DMS 273 (cell line): ENCODE results near the gene TPD52L2.

Experiments
- DNase-seq: peaks from one replicate; lab custom pipeline; 2025; ENCODE audit not compliant: unreplicated experiment; lab: John Stamatoyannopoulos, UW

The TPD52L2 gene

GRCh38 chr20:63864978-63865640 lies at the start of gene TPD52L2:
TPD52L2 (plus strand) TSS chr20:63865270; CDS start chr20:63865366, 96 bp downstream.
- peak; percentile 99 for DNase-seq

- no peak for DNase-seq
Measured at GRCh38 chr20:63815615-63816253, 49.3 kb upstream of the TPD52L2 start.

GRCh38 chr20:63819224-63819921 lies 45.7 kb upstream of the TPD52L2 start:
- DNase-seq, result no peak

- no peak for DNase-seq
Measured at GRCh38 chr20:63821811-63822210, 43.3 kb upstream of the TPD52L2 start.

- no peak for DNase-seq
Measured at GRCh38 chr20:63822276-63822696, 42.8 kb upstream of the TPD52L2 start.

GRCh38 chr20:63823691-63824311 lies 41.3 kb upstream of the TPD52L2 start:
- no peak for DNase-seq

GRCh38 chr20:63825331-63826118 lies 39.5 kb upstream of the TPD52L2 start:
- no peak for DNase-seq

- no peak for DNase-seq
Measured at GRCh38 chr20:63826753-63827152, 38.3 kb upstream of the TPD52L2 start.

- DNase-seq, result no peak
Measured at GRCh38 chr20:63828124-63828523, 36.9 kb upstream of the TPD52L2 start.

- DNase-seq, result no peak
Measured at GRCh38 chr20:63828545-63828944, 36.5 kb upstream of the TPD52L2 start.

- DNase-seq, result no peak
Measured at GRCh38 chr20:63828951-63829350, 36.1 kb upstream of the TPD52L2 start.

- DNase-seq, result no peak
Measured at GRCh38 chr20:63829603-63829944, 35.5 kb upstream of the TPD52L2 start.

- DNase-seq, result peak; percentile 61
Measured at GRCh38 chr20:63829945-63830835, 34.9 kb upstream of the TPD52L2 start.

GRCh38 chr20:63830841-63831588 lies 34.1 kb upstream of the TPD52L2 start, which contains the start of gene ZBTB46:
ZBTB46 (minus strand) TSS chr20:63831264; CDS start chr20:63790757, 40,507 bp downstream.
- DNase-seq, result peak; percentile 86

- peak; percentile 49 for DNase-seq
Measured at GRCh38 chr20:63831646-63831992, 33.5 kb upstream of the TPD52L2 start.

GRCh38 chr20:63831993-63832686 lies 32.9 kb upstream of the TPD52L2 start:
- no peak for DNase-seq

- DNase-seq, result peak; percentile 81
Measured at GRCh38 chr20:63833776-63834490, 31.1 kb upstream of the TPD52L2 start.

- DNase-seq, result peak; percentile 83
Measured at GRCh38 chr20:63834491-63834880, 30.6 kb upstream of the TPD52L2 start.
